OCI-LY7 (cell line): ENCODE measurements around the gene OTOF. TPM values are rescaled to one million over a fixed set of nuclear protein-coding genes. Genes with fewer than 3 reads are reported as not detected.

Experiments
- BruUV-seq: library from RNA; stranded (reverse); fragments of 400-500 nt; replicated peaks from 2 replicates; lab custom pipeline; 2021; lab: Mats Ljungman, UMichigan
- CTCF ChIA-PET: fragments of 300-600 bp; sonication (Branson Sonifier 250); formaldehyde crosslinking; loops from one replicate; lab custom pipeline; 2022; ENCODE audit warnings: antibody characterized with exemption; ENCODE audit not compliant: unreplicated experiment; lab: Charles Lee
- POLR2A ChIA-PET: fragments of 300-600 bp; sonication (Branson Sonifier 250); formaldehyde crosslinking; loops from one replicate; lab custom pipeline; 2022; ENCODE audit warnings: antibody characterized with exemption; lab: Charles Lee
- DNase-seq: peaks from one replicate; pipeline ENCODE4 v3.0.0-alpha.2; 2015; ENCODE audit warnings: low spot score
- H2AFZ ChIP-seq: fragments of 200-600 bp; sonication (generic), shearing (Covaris generic); 2 replicates; pipeline ENCODE4 v1.6.1; 2014; ENCODE audit warnings: mild to moderate bottlenecking, antibody characterized with exemption, low read length, moderate library complexity
- H3K27ac ChIP-seq: fragments of 200-600 bp; sonication (generic); 2 replicates; pipeline ENCODE4 v1.5.1; 2014; ENCODE audit warnings: mixed run types, low read depth, mild to moderate bottlenecking, moderate library complexity, low read length, inconsistent platforms; ENCODE audit not compliant: poor library complexity, severe bottlenecking
- H3K36me3 ChIP-seq: fragments of 200-600 bp; sonication (generic); 2 replicates; pipeline ENCODE4 v1.6.1; 2014; ENCODE audit warnings: mild to moderate bottlenecking, antibody characterized with exemption, low read length, moderate library complexity, mixed read lengths; ENCODE audit not compliant: insufficient read depth
- H3K4me1 ChIP-seq: fragments of 200-600 bp; sonication (generic); 2 replicates; pipeline ENCODE4 v1.5.1; 2014; ENCODE audit warnings: mild to moderate bottlenecking, low read length; ENCODE audit not compliant: insufficient read depth, poor library complexity, severe bottlenecking
- H3K4me2 ChIP-seq: fragments of 200-600 bp; sonication (generic); 2 replicates; pipeline ENCODE4 v1.6.1; 2014; ENCODE audit warnings: mild to moderate bottlenecking, low read length
- H3K4me3 ChIP-seq: fragments of 200-600 bp; sonication (generic); 2 replicates; pipeline ENCODE4 v1.5.1; 2014; ENCODE audit warnings: mild to moderate bottlenecking, low read depth, low read length; ENCODE audit not compliant: poor library complexity, severe bottlenecking
- H3K79me2 ChIP-seq: fragments of 200-600 bp; sonication (generic); 2 replicates; pipeline ENCODE4 v1.6.1; 2016; ENCODE audit warnings: low read depth, mild to moderate bottlenecking, low read length, moderate library complexity, mixed read lengths; ENCODE audit not compliant: insufficient read depth
- H3K9me2 ChIP-seq: fragments of 200-600 bp; sonication (generic); 2 replicates; pipeline ENCODE4 v1.6.1; 2016; ENCODE audit warnings: mild to moderate bottlenecking, low read length, mixed read lengths; ENCODE audit not compliant: insufficient read depth
- H3K9me3 ChIP-seq: fragments of 200-600 bp; sonication (generic); 2 replicates; pipeline ENCODE4 v1.6.1; 2014; ENCODE audit warnings: mild to moderate bottlenecking, mixed run types, low read length, mixed read lengths
- H4K20me1 ChIP-seq: fragments of 200-600 bp; sonication (generic); 2 replicates; pipeline ENCODE4 v1.6.1; 2014; ENCODE audit warnings: mild to moderate bottlenecking, antibody characterized with exemption, low read length, moderate library complexity, mixed read lengths; ENCODE audit not compliant: insufficient read depth
- EZH2phosphoT487 ChIP-seq: fragments of 200-600 bp; sonication (generic); IDR thresholded peaks from 2 replicates; pipeline ENCODE4 v1.6.1; 2018; ENCODE audit warnings: low read depth, borderline replicate concordance, mild to moderate bottlenecking, mixed run types, antibody characterized with exemption, low read length, moderate library complexity, mixed read lengths
- intact Hi-C: fragments of 100-400 bp; cut with micrococcal nuclease; formaldehyde crosslinking; loops from one replicate; pipeline ENCODE4 v1.10.0; 2022; ENCODE audit not compliant: unreplicated experiment
- total RNA-seq, 2 experiments: library from RNA; depleted of rRNA in 1 of 2; stranded (reverse); fragments of >200 nt in 1 of 2; shearing (Covaris generic) in 1 of 2; gene quantifications; 2 replicates each; pipeline ENCODE4 v1.2.3, GENCODE V29; 2014 to 2022
- TF ChIP-seq, protein P1 (sequence below): fragments of 200-600 bp; sonication (generic); conservative IDR thresholded peaks from 2 replicates; pipeline ENCODE4 v1.5.1; 2014; ENCODE audit warnings: mild to moderate bottlenecking, antibody characterized with exemption, low read length, moderate library complexity, mixed read lengths

The OTOF gene
- total RNA-seq, 2 experiments from 2014 or later = not detected

DNA sequence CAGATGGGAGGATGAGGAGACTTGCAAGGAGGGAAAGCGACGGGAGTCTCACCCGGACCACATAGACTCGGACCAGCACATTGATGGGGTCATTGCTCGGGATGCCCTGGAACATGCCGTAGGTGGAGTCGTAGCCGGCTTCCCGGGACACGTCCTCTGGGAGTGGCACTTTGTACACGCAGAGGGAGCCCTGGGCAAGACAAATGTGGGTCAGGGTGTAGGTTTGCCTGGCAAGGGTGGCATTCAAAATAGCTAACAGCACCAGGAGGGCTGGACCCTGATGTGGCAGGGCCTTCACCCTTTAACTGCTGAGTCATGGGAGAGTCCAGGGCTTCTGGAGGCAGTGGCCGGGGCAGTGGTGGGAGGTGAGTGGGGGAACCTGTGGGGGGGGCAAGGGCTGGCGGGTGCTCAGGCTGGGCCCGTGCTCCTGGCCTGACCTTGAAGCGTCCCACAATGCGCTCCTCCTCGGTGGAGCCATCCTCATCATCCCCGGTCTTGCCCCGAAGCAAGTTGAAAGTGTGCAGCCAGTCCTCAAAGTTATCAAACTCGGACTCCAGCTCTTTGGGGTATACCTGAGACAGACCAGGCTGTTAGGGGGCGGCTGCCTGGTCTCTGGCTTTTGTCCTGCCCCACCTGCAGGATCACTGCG, 11.1 kb downstream of the OTOF start:
- no peaks in the 10 kb centered on the region for H3K4me1 ChIP-seq
- H3K9me2 ChIP-seq = no peaks in the 10 kb centered on the region
- H3K9me3 ChIP-seq = peaks cover 6% of the 10 kb centered on the region; the same call in 1 of the 2 replicates
- ChIA-PET POLR2A (interaction anchor here (0.7 kb wide), 1 partner anchor 165 kb away, joined by 5 read pairs; no protein-coding TSS in a partner anchor), CTCF (no interaction called here)
- H3K36me3 ChIP-seq = no peaks in the 10 kb centered on the region
- H4K20me1 ChIP-seq = no peaks in the 10 kb centered on the region
- H2AFZ ChIP-seq = no peak overlapping the region
- no peak overlapping the region for H3K4me2 ChIP-seq
- no peak overlapping the region for H3K4me3 ChIP-seq
- intact Hi-C loops = loop anchor here (10.0 kb wide), 1 partner anchor 142 kb away; no protein-coding TSS in a partner anchor
- BruUV-seq = no TSS peak
- no peak overlapping the region for H3K27ac ChIP-seq
- no peaks in the 10 kb centered on the region for H3K79me2 ChIP-seq
- DNase-seq = no peak
- TF ChIP-seq EZH2phosphoT487 = no peak
- TF ChIP-seq, protein P1, sequence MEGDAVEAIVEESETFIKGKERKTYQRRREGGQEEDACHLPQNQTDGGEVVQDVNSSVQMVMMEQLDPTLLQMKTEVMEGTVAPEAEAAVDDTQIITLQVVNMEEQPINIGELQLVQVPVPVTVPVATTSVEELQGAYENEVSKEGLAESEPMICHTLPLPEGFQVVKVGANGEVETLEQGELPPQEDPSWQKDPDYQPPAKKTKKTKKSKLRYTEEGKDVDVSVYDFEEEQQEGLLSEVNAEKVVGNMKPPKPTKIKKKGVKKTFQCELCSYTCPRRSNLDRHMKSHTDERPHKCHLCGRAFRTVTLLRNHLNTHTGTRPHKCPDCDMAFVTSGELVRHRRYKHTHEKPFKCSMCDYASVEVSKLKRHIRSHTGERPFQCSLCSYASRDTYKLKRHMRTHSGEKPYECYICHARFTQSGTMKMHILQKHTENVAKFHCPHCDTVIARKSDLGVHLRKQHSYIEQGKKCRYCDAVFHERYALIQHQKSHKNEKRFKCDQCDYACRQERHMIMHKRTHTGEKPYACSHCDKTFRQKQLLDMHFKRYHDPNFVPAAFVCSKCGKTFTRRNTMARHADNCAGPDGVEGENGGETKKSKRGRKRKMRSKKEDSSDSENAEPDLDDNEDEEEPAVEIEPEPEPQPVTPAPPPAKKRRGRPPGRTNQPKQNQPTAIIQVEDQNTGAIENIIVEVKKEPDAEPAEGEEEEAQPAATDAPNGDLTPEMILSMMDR = no peak

DNA sequence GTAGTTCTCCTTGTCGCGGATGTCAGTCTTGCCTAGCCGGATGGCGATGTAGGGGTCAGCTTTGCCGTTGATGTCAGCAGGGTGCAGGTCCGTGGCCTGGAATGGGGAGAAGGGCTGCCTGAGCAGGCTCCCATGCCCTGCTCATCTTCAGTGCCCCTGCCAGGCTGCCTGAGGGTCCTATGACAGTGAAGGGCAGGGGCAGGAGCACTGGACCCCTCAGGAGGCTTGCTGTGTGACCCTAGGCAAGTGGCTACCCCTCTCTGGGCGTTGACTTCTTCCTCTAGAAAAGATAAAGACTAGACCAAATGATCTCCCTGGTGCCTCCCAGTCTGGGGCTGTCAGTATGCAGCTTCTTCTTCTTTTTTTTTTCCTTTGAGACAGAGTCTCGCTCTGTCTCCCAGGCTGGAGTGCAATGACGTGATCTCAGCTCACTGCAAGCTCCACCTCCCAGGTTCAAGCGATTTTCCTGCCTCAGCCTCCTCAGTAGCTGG, 11.9 kb downstream of the OTOF start:
- no peak overlapping the region for H3K4me2 ChIP-seq
- H3K9me3 ChIP-seq = peaks cover 6% of the 10 kb centered on the region; the same call in 1 of the 2 replicates
- no peaks in the 10 kb centered on the region for H3K9me2 ChIP-seq
- POLR2A ChIA-PET = interaction anchor here (0.7 kb wide), 1 partner anchor 164 kb away, joined by 5 read pairs; no protein-coding TSS in a partner anchor
- H3K27ac ChIP-seq = no peak overlapping the region
- no TSS peak for BruUV-seq
- DNase-seq = no peak
- H3K4me3 ChIP-seq = no peak overlapping the region
- H3K4me1 ChIP-seq = no peaks in the 10 kb centered on the region
- CTCF ChIA-PET = no interaction called here
- TF ChIP-seq, protein P1 = no peak
- TF ChIP-seq EZH2phosphoT487 = no peak
- H3K36me3 ChIP-seq = no peaks in the 10 kb centered on the region
- no peaks in the 10 kb centered on the region for H3K79me2 ChIP-seq
- intact Hi-C loops = loop anchor here (10.0 kb wide), 1 partner anchor 141 kb away; no protein-coding TSS in a partner anchor
- H4K20me1 ChIP-seq = no peaks in the 10 kb centered on the region
- H2AFZ ChIP-seq = no peak overlapping the region
